PC-3 (cell line): ENCODE data around the gene OSMR. TPM values are rescaled to one million over a fixed set of nuclear protein-coding genes. Genes with fewer than 3 reads are reported as not detected.

ENCODE experiments used
- ATAC-seq: fragments of 200-7000 bp; cut with Tn5 transposase; 2 replicates; pipeline ENCODE4 v1.9.1; 2020; ENCODE audit warnings: mild to moderate bottlenecking, moderate library complexity
- BruUV-seq: library from RNA; stranded (reverse); fragments of 400-500 nt; replicated peaks from 2 replicates; lab custom pipeline; 2021; lab: Mats Ljungman, UMichigan
- CTCF ChIA-PET: fragments of 300-600 bp; sonication (Branson Sonifier 250); formaldehyde crosslinking; loops from one replicate; lab custom pipeline; 2022; ENCODE audit warnings: antibody characterized with exemption; lab: Charles Lee
- POLR2A ChIA-PET: fragments of 300-600 bp; sonication (Branson Sonifier 250); formaldehyde crosslinking; loops from one replicate; lab custom pipeline; 2022; ENCODE audit warnings: antibody characterized with exemption; ENCODE audit not compliant: unreplicated experiment; lab: Charles Lee
- DNase-seq: peaks from one replicate; pipeline ENCODE4 v3.0.0-alpha.2; 2015
- H2AFZ ChIP-seq: fragments of 300-600 bp; sonication (generic); 2 replicates; pipeline ENCODE4 v1.6.0; 2016; ENCODE audit warnings: antibody characterized with exemption, low read length
- H3F3A ChIP-seq: fragments of 300-600 bp; sonication (generic); one replicate; pipeline ENCODE4 v1.6.0; 2017; ENCODE audit warnings: antibody characterized with exemption, low read length, control low read depth, mild to moderate bottlenecking; ENCODE audit not compliant: unreplicated experiment
- H3K27ac ChIP-seq: fragments of 300-600 bp; sonication (generic); 2 replicates; pipeline ENCODE4 v1.5.1; 2016; ENCODE audit warnings: mild to moderate bottlenecking, low read length
- H3K27me3 ChIP-seq: fragments of 300-600 bp; sonication (generic); 2 replicates; pipeline ENCODE4 v1.6.1; 2016; ENCODE audit warnings: low read length, mixed read lengths
- H3K36me3 ChIP-seq: fragments of 300-600 bp; sonication (generic); 2 replicates; pipeline ENCODE4 v1.6.1; 2016; ENCODE audit warnings: low read depth, mixed run types, low read length, mixed read lengths
- H3K4me1 ChIP-seq: fragments of 300-600 bp; sonication (generic); 2 replicates; pipeline ENCODE4 v1.5.1; 2016; ENCODE audit warnings: low read length; ENCODE audit not compliant: insufficient read depth
- H3K4me2 ChIP-seq: fragments of 300-600 bp; sonication (generic); 2 replicates; pipeline ENCODE4 v1.6.0; 2016; ENCODE audit warnings: low read length
- H3K4me3 ChIP-seq: fragments of 300-600 bp; sonication (generic); 2 replicates; pipeline ENCODE4 v1.5.1; 2016; ENCODE audit warnings: mild to moderate bottlenecking, low read length, mixed read lengths
- H3K79me2 ChIP-seq: fragments of 300-600 bp; sonication (generic); 2 replicates; pipeline ENCODE4 v1.6.1; 2017; ENCODE audit warnings: low read length, mixed read lengths
- H3K9ac ChIP-seq: fragments of 300-600 bp; sonication (generic); 2 replicates; pipeline ENCODE4 v1.6.0; 2016; ENCODE audit warnings: mild to moderate bottlenecking, low read length
- H3K9me2 ChIP-seq: fragments of 300-600 bp; sonication (generic); replicated peaks from 2 replicates; pipeline ENCODE4 v1.6.1; 2016; ENCODE audit warnings: mixed run types, low read length, mixed read lengths
- H3K9me3 ChIP-seq: fragments of 300-600 bp; sonication (generic); 2 replicates; pipeline ENCODE4 v1.6.1; 2016; ENCODE audit warnings: low read length, mixed read lengths
- H4K20me1 ChIP-seq: fragments of 300-600 bp; sonication (generic); 2 replicates; pipeline ENCODE4 v1.6.1; 2016; ENCODE audit warnings: low read length, mixed read lengths
- CTCF ChIP-seq: fragments of 300-600 bp; sonication (generic); conservative IDR thresholded peaks from 2 replicates; pipeline ENCODE4 v1.5.1; 2017; ENCODE audit warnings: antibody characterized with exemption, low read depth, mild to moderate bottlenecking, low read length
- EZH2 ChIP-seq: fragments of 300-600 bp; sonication (generic); IDR thresholded peaks from one replicate; pipeline ENCODE4 v1.6.1; 2017; ENCODE audit warnings: antibody characterized with exemption, mild to moderate bottlenecking, low read length; ENCODE audit not compliant: unreplicated experiment
- EZH2phosphoT487 ChIP-seq: fragments of 300-600 bp; sonication (generic); IDR thresholded peaks from 2 replicates; pipeline ENCODE4 v1.6.1; 2018; ENCODE audit warnings: mild to moderate bottlenecking, antibody characterized with exemption, low read length, borderline replicate concordance
- intact Hi-C: fragments of 100-400 bp; cut with micrococcal nuclease; formaldehyde crosslinking; loops from 2 replicates; pipeline ENCODE4 v1.9.0; 2023
- total RNA-seq: library from RNA; depleted of rRNA; stranded (reverse); fragments of >200 nt; gene quantifications from 2 replicates; pipeline ENCODE4 v1.2.3, GENCODE V29; 2014

OSMR gene
- total RNA-seq, 1 experiment from 2014 or later = 13.7 TPM

- Histone ChIP-seq H3K9ac (no peak overlapping the region), H3K4me3 (no peak overlapping the region), H3K27ac (no peak overlapping the region), H3F3A (no peaks in the 10 kb centered on the region), H3K36me3 (peaks cover 24% of the 10 kb centered on the region; the same call in 1 of the 2 replicates), H2AFZ (no peak overlapping the region), H3K4me2 (no peak overlapping the region), H3K4me1 (no peaks in the 10 kb centered on the region), H3K27me3 (no peaks in the 10 kb centered on the region), H3K9me2 (no peaks in the 10 kb centered on the region), H3K9me3 (no peaks in the 10 kb centered on the region), H4K20me1 (no peaks in the 10 kb centered on the region), H3K79me2 (no peaks in the 10 kb centered on the region)
- ChIA-PET CTCF (interaction anchor here (0.8 to 1.6 kb wide), 3 partner anchors 74 to 480 kb away, joined by 3 to 15 read pairs (median 4); no protein-coding TSS in a partner anchor), POLR2A (no interaction called here)
- intact Hi-C loops = loop anchor here (5.0 kb wide), 2 partner anchors 74 to 249 kb away; partner anchors contain the start of gene OSMR
- DNase-seq = peak; percentile 24
- ATAC-seq = no peak
- no TSS peak for BruUV-seq
- TF ChIP-seq CTCF (no peak), EZH2 (no peak), EZH2phosphoT487 (no peak)
Observed at GRCh38 chr5:38921174-38921573, 75.4 kb downstream of the OSMR start.

DNA sequence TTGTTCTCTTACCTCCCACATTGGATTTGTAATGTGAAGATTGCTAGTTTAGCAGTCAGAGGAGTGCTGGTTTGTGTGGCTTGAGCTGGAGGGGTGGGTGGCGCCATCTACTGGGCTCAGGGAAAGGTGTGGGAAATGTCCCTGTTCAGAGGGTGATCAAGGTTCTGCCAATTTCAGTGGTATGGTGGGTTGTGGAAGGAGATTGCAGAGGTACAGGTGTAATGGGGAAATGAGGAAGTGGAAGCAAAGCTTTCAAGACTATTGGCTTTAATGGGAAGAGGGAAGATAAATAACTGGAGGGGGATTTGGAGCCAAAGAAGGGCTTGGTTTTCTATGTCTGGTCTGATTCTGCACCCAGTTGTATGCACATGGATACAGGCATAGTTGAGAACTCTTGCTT is 76.4 kb downstream of the OSMR start:
- peaks cover 27% of the 10 kb centered on the region for H3K36me3 ChIP-seq
- intact Hi-C loops = loop anchor here (1.0 to 5.0 kb wide), 5 partner anchors 75 to 502 kb away; partner anchors contain the start of gene OSMR
- H3K4me3 ChIP-seq = no peak overlapping the region
- no peaks in the 10 kb centered on the region for H3F3A ChIP-seq
- H3K79me2 ChIP-seq = no peaks in the 10 kb centered on the region
- H3K27me3 ChIP-seq = no peaks in the 10 kb centered on the region
- no peaks in the 10 kb centered on the region for H3K4me1 ChIP-seq
- ChIA-PET CTCF (interaction anchor here (0.6 to 1.6 kb wide), 4 partner anchors 75 to 1074 kb away, joined by 3 to 15 read pairs (median 6); no protein-coding TSS in a partner anchor), POLR2A (no interaction called here)
- no peaks in the 10 kb centered on the region for H3K9me3 ChIP-seq
- H3K27ac ChIP-seq = no peak overlapping the region
- H3K9me2 ChIP-seq = no peaks in the 10 kb centered on the region
- DNase-seq (peak; percentile 73), ATAC-seq (peak; percentile 98)
- H2AFZ ChIP-seq = no peak overlapping the region
- H3K9ac ChIP-seq = no peak overlapping the region
- H4K20me1 ChIP-seq = no peaks in the 10 kb centered on the region
- BruUV-seq = no TSS peak
- no peak overlapping the region for H3K4me2 ChIP-seq
- TF ChIP-seq CTCF (peak; percentile 99), EZH2 (no peak)
